Measurements from ENCODE around the gene ACVRL1.

ACVRL1 gene

GRCh38 chr12:51907083-51907855 is at the start of gene ACVRL1:
Gene ACVRL1 (plus strand): TSS chr12:51907504. CDS start chr12:51912475, 4,971 bp downstream.
- DNase-seq, result no peak

GRCh38 chr12:51860986-51861385 is 46.3 kb upstream of the ACVRL1 start:
- DNase-seq, result no peak

GRCh38 chr12:51862947-51863346 is 44.4 kb upstream of the ACVRL1 start:
- DNase-seq, result no peak

- no peak for DNase-seq
These were observed 43.9 kb upstream of the ACVRL1 start for GRCh38 chr12:51863363-51863932.

GRCh38 chr12:51863933-51864832 is 43.1 kb upstream of the ACVRL1 start:
- DNase-seq, result no peak

GRCh38 chr12:51864833-51865670 is 42.3 kb upstream of the ACVRL1 start:
- DNase-seq, result no peak

- no peak for DNase-seq
These were observed 41.5 kb upstream of the ACVRL1 start for GRCh38 chr12:51865757-51866270.

- DNase-seq, result no peak
These were observed 41.0 kb upstream of the ACVRL1 start for GRCh38 chr12:51866324-51866723.

- no peak for DNase-seq
These were observed 40.5 kb upstream of the ACVRL1 start for GRCh38 chr12:51866762-51867161.

- no peak for DNase-seq
These were observed 39.9 kb upstream of the ACVRL1 start for GRCh38 chr12:51867371-51867770.

- DNase-seq, result no peak
These were observed 39.4 kb upstream of the ACVRL1 start for GRCh38 chr12:51867796-51868428.

- no peak for DNase-seq
These were observed 38.3 kb upstream of the ACVRL1 start for GRCh38 chr12:51868821-51869495.

- DNase-seq, result no peak
These were observed 37.8 kb upstream of the ACVRL1 start for GRCh38 chr12:51869496-51869865.

GRCh38 chr12:51869931-51870330 is 37.4 kb upstream of the ACVRL1 start:
- no peak for DNase-seq

GRCh38 chr12:51870504-51870903 is 36.8 kb upstream of the ACVRL1 start:
- peak; percentile 36 for DNase-seq

GRCh38 chr12:51871126-51871525 is 36.2 kb upstream of the ACVRL1 start:
- peak; percentile 66 for DNase-seq

GRCh38 chr12:51871918-51872688 is 35.2 kb upstream of the ACVRL1 start:
- no peak for DNase-seq

- DNase-seq, result no peak
These were observed 34.7 kb upstream of the ACVRL1 start for GRCh38 chr12:51872689-51872981.

GRCh38 chr12:51873251-51873994 is 33.9 kb upstream of the ACVRL1 start:
- DNase-seq, result no peak

- no peak for DNase-seq
These were observed 33.3 kb upstream of the ACVRL1 start for GRCh38 chr12:51874000-51874399.

All from hematopoietic multipotent progenitor cell treated with erythropoietin and hydrocortisone succinate and interleukin-3 and kit ligand, for 6 days (in vitro differentiated cells).